ENCODE data around the gene MIP.
"Not testable (repeated sequence)": the region's sequence is repeated elsewhere in the genome, so short reads cannot be mapped to it uniquely, and the experiment has no call there.

MIP gene

GRCh38 chr12:56454557-56454956 is at the start of gene MIP:
Gene MIP (minus strand): TSS chr12:56454657. CDS start chr12:56454613, 44 bp downstream.
- DNase-seq: no peak

- not testable (repeated sequence) for DNase-seq
Observed at GRCh38 chr12:56499879-56500278, 45.4 kb upstream of the MIP start.

- DNase-seq: not testable (repeated sequence)
Observed at GRCh38 chr12:56499452-56499851, 45.0 kb upstream of the MIP start.

GRCh38 chr12:56498126-56498902 is 43.9 kb upstream of the MIP start:
- DNase-seq: not testable (repeated sequence)

GRCh38 chr12:56496704-56497103 is 42.2 kb upstream of the MIP start:
- DNase-seq: peak; percentile 13

GRCh38 chr12:56494481-56494880 is 40.0 kb upstream of the MIP start:
- not testable (repeated sequence) for DNase-seq

GRCh38 chr12:56494106-56494415 is 39.6 kb upstream of the MIP start:
- DNase-seq: not testable (repeated sequence)

- DNase-seq: not testable (repeated sequence)
Observed at GRCh38 chr12:56493409-56494105, 39.1 kb upstream of the MIP start.

GRCh38 chr12:56490360-56490759 is 35.9 kb upstream of the MIP start:
- no peak for DNase-seq

- DNase-seq: peak; percentile 93
Observed at GRCh38 chr12:56488041-56488955, 33.8 kb upstream of the MIP start, which contains the start of gene GLS2. Gene GLS2 (minus strand): TSS chr12:56488161. CDS start chr12:56488118, 43 bp downstream.

- DNase-seq: peak; percentile 71
Observed at GRCh38 chr12:56487448-56488040, 33.1 kb upstream of the MIP start.

GRCh38 chr12:56486694-56487093 is 32.2 kb upstream of the MIP start:
- no peak for DNase-seq

GRCh38 chr12:56484566-56484965 is 30.1 kb upstream of the MIP start:
- DNase-seq: no peak

GRCh38 chr12:56479625-56480024 is 25.2 kb upstream of the MIP start:
- DNase-seq: no peak

GRCh38 chr12:56477521-56478225 is 23.2 kb upstream of the MIP start:
- no peak for DNase-seq

GRCh38 chr12:56476972-56477432 is 22.5 kb upstream of the MIP start:
- peak; percentile 33 for DNase-seq

- DNase-seq: no peak
Observed at GRCh38 chr12:56476143-56476542, 21.7 kb upstream of the MIP start.

GRCh38 chr12:56474389-56474788 is 19.9 kb upstream of the MIP start:
- DNase-seq: no peak

- no peak for DNase-seq
Observed at GRCh38 chr12:56469007-56469930, 14.8 kb upstream of the MIP start.

GRCh38 chr12:56468216-56469006 is 14.0 kb upstream of the MIP start, which contains the start of gene SPRYD4:
Gene SPRYD4 (plus strand): TSS chr12:56468578. CDS start chr12:56468592, 14 bp downstream.
- DNase-seq: peak; percentile 94
